ENCODE measurements around the gene TMEM209. TPM values are rescaled to one million over a fixed set of nuclear protein-coding genes. Genes with fewer than 3 reads are reported as not detected.
"Not testable (repeated sequence)": the region's sequence is repeated elsewhere in the genome, so short reads cannot be mapped to it uniquely, and the experiment has no call there.

Gene TMEM209
- total RNA-seq, 1 donor from 2014 or later: 4.2 TPM

DNA sequence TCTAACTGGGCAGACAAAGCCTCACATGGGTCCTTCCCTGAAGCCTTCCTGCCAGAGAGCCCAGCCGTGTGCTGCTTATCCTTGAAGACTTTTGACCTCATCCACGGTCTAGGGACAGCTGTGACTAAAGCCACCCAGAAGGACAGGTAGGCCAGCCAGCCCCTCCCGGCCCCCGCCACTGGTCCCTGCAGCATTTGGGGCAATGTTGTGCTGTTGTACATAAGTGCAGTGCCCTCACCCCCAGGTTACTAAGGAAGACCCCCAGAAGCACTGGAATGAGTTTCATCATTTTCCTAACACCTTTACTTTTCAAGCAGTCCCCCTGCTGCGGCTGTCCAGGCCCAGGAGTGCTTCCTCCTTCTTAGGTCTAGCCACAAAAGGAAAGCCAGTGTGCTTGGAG lies 43.0 kb downstream of the TMEM209 start:
- DNase-seq (ENCODE audit: low read depth in 2 of 2): no peak

DNA sequence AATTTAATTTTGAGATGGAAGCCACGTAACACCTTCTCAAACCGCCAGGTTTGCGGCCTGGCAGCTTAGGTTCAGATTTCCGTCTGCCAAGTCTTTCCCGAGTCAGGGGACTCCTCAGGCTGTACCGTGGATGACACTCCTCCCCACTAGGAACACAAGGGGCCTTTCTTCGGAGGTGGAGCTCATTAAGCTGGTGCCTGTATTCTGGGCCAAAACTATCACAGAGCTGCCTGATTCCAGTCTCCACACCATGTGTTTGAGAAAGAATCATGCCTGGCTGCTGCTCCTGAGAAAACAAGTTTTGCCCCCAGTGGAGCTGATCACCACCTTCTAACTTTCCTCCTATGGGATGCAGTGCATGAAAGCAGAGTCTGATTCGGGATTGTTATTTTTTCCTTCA lies 44.8 kb downstream of the TMEM209 start:
- no peak for DNase-seq (ENCODE audit: low read depth in 2 of 2)

DNA sequence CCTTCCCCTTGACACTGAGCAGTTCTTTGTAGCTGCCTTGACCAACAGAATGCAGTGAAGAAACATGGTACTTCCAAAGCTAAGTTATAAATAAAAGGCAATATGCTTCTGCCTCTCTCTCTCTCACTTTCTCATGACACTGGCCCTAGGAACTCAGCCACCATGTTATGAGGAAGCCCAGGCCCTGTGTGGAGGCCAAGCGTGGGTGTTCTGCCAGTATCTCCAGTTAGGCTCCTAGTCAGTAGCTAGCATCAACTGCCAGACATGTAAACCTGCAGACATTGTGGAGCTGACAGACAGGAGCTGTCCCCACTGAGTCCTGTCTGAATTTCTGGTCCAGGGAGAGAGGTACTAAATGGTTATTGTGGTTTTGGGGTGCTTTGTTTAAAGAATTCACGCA lies 45.2 kb downstream of the TMEM209 start:
- no peak for DNase-seq (ENCODE audit: low read depth in 2 of 2)

DNA sequence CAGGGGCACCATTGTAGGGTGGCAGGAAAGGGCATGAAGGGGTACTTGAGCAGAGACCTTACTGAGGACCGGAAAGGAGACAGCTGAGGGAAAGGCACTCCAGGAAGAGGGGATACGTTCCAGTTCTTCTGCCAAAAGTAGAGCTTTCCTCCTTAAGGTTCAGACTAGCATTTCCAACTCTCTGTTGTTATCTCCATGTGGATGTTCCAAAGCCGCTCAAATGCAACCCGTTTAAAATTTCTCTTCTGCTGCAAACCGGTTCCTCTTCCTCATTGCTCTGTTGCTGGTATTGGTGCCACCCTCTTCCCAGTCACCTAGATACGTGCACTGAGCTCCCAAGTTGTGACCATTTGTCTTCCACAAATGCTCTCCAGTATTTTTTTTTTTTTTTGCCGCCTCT lies 47.5 kb downstream of the TMEM209 start:
- DNase-seq (ENCODE audit: low read depth in 2 of 2): no peak

DNA sequence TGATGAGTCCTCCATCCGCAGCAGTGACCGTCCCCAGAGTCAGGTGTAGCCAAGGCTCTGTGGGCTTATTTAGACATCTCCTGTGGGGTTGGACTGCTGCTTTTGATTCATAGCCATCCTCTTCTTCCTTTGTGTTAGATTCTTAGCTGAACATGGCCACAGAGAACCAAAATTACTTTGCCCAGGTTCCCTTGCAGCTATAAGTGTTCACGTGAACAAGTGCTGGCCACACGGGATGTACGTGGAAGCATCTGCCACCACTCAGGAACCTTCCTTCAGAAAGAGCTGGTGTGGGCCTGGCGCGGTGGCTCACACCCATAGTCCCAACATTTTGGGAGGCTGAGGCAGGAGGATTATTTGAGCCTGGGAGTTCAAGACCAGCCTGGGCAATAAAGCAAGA lies 49.1 kb downstream of the TMEM209 start:
- DNase-seq (ENCODE audit: low read depth in 2 of 2): no peak

DNA sequence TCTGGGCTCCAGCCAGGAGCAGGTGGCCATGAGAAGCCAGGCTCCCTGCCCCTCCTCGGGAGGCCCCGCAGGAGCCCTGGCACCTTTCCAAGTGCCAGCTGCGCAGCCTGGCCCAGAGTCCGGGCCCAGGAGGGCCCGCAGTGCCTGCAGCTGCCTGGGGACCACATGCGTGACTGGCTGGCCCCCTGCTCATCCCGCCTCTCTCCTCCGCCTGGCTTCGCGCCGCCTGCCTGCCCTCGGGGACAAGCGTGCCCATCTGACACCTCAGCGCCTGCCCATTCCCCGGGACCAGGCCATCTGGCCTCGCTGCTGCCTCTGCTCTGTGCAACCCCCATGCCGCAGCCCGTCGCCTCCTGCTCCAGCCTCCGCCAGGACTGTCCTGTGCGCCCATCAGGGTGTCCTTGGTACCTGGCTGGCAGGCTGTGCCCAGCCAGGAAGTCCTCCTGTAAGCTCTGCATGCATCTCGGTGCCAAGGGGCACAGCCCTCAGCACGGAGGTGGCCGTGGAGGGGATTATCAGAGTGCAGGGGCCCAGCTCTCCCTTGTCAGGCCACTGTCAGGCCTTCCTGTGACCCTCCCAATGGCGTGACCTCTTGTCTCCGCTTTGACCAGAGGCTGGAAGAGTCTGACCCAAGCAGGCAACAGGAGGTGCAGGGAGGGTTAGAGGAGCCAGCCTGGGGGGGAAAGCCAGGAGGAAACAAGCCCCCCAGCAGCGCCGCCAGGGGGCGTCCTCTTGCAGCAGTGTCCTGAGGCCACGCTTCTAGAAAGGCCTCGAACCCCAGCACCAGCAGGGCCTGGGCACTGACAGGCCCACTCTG lies 50.5 kb downstream of the TMEM209 start:
- DNase-seq (ENCODE audit: low read depth in 2 of 2): no peak

DNA sequence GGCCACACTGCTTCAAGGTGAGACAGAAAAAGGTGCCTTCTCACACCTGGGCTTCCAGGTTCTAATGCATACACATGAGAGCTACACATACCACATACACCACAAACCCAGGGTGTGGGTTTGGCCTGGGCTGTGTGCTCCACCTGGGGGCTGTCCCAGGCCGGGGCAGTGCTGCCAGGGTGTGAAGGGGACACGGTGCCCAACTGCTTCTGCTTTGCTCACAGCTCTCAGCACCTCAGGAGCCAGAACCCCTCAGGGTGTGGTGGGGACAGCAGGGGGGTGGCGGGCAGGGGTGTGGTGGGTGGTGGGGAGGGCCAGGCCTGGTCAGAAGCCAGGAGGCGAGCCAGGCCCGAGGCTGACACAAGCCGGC lies 51.1 kb downstream of the TMEM209 start:
- no peak for DNase-seq (ENCODE audit: low read depth in 2 of 2)

DNA sequence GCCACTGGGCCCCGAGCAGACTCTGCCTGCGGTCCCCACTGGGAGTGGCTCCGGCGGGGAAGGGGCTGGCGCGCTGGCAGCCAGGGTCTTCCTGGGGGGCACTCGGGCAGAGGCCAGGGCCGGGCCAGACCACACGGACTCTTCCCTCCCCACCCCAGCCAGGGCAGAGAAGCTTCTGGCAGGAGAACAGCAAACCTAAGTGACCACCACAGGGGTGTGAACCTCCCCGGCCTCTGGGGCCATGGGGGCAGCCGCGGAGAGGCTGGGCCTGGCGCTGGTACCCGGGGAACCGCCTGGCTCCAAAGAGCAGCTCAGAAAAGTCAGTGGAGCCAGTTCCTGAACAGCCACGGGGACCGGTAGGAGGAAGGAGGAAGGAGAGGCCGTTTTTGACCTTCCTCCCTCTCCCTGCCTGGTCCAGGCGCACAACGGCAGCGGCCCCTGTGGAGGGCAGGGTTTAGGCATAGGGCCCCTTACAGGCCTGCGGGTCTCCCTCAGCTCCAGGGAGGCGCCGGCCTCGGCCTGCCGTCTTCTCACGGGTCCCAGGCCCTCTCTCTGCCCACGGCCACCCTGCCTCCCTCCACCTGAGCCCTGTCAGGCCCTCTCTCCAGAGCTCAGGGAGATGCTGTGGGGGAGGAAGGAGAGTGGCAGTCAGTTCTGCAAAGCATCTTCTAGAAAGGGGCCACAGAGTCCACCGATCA lies 51.8 kb downstream of the TMEM209 start:
- no peak for DNase-seq (ENCODE audit: low read depth in 2 of 2)

DNA sequence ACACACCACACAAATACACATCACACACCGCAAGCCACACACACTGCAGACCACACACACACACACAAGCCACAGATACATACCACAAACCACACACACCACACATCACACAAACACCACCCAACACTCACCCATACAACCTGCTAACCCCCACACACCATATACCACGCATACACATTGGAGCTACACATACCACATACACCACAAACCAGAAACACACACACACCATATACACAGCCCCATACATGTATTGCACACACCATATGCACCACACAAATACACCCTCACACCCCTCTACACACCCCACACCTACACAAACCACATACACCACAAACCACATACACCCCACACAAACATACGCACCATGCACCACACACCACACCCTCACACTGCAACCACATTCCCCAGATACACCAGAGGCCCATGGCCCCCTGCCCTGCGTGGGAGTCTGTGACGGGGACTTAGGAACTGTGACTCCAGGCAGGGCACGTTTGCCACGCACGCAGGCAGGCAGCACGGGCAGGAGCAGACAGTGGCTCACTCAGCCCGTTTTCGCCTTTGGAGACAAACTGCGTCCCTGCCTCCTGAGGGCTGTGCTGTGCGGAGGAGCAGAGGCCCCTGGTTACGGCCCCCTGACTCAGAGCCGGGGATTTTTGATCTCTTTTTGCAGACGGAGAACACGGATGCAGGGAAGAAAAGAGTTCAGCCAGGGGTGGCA lies 52.6 kb downstream of the TMEM209 start:
- DNase-seq (ENCODE audit: low read depth in 2 of 2): no peak

DNA sequence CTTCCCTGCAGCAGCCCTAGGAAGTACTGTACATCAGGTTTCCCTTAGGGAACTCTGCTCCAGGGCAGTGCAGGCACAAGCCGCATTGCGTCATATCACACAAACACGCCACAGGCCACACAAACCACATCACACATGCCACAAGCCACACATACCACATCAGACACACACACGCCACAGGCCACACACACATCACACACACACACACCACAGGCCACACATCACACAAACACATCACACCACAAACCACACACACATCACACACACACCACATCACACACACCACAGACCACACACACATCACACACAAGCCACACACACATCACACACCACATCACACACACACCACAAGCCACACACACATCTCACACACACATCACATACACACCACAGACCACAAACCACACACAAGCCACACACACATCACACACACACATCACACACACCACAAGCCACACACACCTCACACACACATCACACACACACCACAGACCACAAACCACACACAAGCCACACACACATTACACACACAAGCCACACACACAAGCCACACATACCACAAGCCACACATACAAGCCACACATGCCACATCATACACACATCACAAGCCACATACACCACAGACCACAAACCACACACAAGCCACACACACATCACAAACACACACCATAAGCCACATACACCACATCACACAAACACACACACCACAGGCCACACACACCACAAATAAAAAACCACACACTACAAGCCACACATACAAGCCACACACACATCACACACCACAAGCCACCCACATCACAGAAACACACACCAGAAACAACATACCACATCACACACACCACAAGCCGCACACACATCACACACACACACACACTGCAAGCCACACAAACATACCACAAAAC lies 53.4 kb downstream of the TMEM209 start:
- no peak for DNase-seq (ENCODE audit: low read depth in 2 of 2)

DNA sequence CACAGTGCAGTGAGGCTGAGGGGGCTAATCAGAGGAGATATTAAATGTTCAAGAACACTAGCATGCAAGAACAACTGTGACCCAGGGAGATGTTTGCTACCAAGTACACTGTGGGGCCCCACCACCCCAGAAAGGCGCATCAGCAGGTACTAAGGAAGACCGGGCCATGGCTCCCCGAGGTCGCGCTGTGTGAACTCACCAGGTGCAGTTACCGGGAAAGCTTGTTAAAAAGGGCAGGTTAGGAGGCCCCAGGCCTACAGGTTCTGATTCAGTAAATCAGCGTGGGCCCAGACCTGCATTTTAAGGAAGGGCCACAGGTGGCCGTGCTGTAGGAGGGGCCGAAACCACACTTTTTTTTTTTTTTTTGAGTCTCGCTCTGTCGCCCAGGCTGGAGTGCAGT lies 54.6 kb downstream of the TMEM209 start:
- DNase-seq (ENCODE audit: low read depth in 2 of 2): no peak

DNA sequence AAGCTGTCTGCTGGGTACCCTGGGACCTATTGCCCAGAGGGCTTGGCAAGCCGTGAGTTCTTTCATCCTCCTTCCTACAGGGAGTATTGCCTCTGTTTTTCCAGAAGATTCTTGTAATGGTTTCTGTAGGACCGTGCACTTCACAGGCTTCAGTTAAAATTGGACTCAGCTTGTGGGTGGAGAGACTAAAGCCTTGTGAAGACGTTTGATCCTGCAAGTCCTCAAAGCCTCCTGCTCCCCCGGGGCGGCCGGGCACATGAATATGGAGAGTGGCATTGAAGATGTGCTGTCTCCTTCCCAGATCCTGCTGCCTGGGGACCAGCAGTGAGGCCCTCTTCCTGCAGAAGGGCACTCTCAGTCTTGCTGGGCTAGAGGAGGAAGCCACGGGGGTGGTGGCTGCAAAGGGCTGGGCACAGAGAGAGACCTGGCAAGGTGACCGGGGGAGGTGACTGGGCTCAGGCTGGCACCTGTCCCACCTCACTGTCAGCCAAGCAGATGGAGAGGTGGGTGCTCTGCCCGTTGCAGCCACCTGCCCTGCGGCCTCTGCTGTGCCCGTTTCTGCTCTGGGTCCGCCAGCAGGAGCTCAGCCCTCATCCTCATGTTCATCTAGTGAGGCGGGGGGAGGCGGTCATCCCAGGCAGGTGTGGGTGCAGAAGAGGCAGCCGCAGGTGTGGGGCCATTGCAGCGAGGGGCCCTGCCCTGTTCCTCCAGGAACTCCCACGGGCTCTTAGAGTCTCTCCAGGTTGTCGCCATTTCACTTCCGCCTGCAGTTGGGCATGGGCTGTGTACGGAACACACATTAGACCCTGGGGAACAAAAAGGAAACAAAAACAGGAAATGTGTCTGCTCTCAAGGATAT lies 55.7 kb downstream of the TMEM209 start:
- no peak for DNase-seq (ENCODE audit: low read depth in 2 of 2)

DNA sequence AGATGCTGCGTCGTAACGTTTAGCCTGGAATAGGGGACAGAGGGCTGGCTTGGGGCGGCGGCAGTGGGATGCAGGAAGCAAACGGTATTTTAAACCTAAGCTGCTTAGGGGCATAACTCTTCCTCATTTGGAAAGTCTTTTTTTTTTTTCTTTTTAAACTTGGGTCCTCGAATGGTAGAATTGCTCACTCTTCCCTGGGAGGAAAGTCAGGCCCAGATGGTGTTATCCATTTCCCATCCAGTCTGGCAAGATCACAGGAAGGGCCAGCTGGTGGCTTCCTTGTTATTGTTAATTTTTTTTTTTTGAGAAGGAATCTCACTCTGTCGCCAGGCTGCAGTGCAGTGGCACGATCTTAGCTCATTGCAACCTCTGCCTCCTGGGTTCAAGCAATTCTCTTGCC lies 56.6 kb downstream of the TMEM209 start:
- DNase-seq (ENCODE audit: low read depth in 2 of 2): peak in 1 of 2 donors; percentile 53

DNA sequence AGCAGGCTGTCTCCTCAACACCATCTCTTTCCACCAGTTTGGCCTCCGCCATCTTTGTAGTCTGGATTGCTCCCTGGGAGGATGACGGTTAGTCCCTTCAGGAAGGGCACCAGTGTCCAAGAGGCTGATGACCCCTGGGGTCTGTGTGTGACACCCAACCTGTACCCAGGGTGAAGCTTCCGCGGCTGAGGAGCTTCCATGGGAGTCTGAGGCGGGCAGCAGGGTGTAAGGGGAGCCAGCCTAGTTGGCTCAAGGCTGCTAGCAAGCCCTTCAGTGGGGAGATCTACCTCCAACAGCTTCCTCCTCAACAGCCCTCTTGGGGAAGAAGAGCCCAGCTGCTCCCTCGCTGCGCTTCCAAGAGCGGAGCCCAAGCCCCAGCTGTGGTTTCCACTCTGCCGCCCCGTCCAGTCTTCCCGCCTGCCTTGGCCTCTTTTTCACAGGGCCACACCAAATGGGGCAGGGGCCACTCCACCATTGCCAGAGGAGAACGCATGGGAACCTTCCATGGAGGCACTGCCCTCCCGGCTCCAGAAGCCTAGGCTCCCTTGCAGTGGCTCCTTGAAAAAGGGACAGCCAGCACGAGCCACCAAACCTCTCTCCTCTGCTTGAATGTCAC lies 57.4 kb downstream of the TMEM209 start:
- no peak for DNase-seq (ENCODE audit: low read depth in 2 of 2)

DNA sequence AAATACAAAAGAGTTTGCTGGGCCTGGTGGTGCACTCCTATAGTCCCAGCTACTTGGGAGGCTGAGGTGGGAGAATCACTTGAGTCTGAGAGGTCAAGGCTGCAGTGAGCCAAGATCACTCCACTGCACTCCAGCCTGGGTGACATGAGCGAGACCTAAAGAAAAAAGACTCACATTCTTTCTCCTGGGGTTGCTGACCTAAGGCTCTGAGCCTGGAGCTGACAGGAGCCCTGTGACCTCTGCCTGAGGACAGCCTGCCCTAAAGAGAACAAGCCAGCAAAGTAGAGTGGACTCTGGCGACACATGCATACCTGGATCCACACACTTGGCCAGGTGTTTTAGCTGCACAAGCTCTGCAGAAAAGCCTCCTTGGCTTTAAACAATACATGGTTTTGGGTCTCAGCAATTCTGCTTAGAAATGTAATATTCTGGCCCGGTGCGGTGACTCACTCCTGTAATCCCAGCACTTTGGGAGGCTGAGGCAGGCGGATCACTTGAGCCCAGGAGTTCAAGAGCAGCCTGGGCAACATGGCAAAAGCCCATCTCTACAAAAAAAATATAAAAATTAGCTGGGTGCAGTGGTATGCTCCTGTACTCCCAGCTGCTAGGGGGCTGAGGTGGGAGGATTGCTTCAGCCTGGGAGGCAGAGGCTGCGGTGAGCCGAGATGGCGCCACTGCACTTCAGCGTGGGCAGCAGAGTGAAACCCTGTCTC lies 58.4 kb downstream of the TMEM209 start:
- DNase-seq (ENCODE audit: low read depth in 2 of 2): no peak

DNA sequence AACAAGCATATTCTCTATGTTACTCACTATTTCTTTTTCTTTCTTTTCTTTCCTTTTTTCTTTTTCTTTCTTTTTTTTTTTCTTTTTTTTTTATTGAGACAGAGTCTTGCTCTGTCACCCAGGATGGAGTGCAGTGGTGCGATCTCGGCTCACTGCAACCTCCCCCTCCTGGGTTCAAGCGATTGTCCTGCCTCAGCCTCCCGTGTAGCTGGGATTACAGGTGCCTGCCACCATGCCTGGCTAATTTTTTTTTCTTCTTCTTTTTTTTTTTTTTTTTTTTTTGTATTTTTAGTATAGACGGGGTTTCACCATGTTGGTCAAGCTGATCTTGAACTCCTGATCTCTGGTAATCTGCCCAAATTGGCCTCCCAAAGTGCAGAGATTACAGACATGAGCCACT lies 59.1 kb downstream of the TMEM209 start:
- DNase-seq (ENCODE audit: low read depth in 2 of 2): not testable (repeated sequence)

DNA sequence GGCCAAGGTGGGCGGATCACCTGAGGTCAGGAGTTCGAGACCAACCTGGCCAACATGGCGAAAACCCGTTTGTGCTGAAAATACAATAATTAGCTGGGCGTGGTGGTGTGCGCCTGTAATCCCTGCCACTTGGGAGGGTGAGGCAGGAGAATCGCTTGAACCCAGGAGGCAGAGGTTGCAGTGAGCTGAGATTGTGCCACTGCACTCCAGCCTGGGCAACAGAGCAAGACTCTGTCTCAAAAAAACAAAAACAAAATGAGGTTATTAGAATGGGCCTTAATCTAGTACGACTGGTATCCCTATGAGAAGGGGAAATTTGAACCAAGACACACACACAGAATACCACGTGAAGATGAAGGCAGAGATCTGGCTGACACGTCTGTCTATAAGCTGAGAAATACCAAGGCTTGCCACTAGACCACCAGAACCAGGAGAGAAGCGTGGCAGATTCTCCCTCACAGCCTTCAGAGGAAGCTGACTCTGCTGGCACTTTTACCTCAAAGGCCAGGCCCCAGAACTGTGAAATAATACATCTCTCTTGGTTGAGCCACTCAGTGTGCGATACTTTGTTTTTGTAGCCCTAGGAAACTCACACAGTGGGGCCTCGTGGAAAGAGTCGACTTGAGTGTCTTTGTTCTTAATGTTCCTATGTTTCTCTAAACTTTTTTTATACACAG lies 59.6 kb downstream of the TMEM209 start:
- no peak for DNase-seq (ENCODE audit: low read depth in 2 of 2)

DNA sequence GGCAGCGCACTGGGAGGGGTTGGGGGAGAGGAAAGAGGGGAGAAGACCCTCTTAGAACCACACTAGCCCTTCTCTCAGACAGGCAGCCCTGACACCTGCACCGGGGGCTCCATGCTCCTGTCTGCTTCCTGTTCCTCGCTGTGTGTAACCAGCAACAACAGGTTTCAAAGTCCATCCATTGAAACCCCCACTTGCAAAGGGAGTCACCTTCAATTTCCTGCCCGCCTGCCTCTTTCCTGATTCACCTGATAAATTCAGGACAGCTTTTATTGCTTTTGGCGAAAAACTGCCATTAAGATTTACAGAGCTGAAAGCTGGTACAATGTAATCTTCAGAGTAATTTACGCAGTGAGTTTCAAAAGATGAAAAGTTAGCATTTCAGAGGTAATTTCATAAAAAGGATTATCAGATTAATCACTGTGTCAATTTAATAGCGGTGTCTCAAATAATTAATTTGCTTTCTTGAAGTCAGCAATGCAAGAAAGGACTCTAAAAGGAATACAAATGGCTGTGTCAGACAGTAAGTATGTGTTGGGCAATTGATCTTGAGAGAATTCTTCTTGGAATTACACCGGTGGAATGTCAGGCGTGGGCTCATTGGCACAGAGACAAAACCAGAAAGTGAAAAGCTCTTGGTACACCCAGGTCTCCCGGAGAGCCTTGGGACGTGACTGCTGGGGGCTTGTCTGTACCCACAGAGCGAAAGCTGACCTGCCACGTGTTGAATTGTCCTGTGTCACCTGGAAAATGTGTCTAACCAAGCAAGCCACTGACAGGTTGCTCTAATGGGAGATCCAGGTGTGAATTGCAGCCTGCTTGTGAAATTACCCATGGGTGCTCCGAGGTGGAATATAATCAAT lies 60.7 kb downstream of the TMEM209 start:
- no peak for DNase-seq (ENCODE audit: low read depth in 2 of 2)

Measured in dermis microvascular lymphatic vessel endothelial cell (primary cell).